Activated naive CD4-positive, alpha-beta T cell treated with Interleukin-2 at 50 U/mL for 16 hours (primary cell): Measurements from ENCODE around the gene DIDO1.
"Not testable (repeated sequence)": the region's sequence is repeated elsewhere in the genome, so short reads cannot be mapped to it uniquely, and the experiment has no call there.

Source experiments
- DNase-seq: peaks from one replicate; pipeline ENCODE4 v3.0.0-alpha.2; 2020

Gene DIDO1

GRCh38 chr20:62962221-62962879 lies 36.0 kb upstream of the DIDO1 start:
- no peak for DNase-seq

- DNase-seq, result no peak
Observed at GRCh38 chr20:62961799-62962198, 35.5 kb upstream of the DIDO1 start.

DNA sequence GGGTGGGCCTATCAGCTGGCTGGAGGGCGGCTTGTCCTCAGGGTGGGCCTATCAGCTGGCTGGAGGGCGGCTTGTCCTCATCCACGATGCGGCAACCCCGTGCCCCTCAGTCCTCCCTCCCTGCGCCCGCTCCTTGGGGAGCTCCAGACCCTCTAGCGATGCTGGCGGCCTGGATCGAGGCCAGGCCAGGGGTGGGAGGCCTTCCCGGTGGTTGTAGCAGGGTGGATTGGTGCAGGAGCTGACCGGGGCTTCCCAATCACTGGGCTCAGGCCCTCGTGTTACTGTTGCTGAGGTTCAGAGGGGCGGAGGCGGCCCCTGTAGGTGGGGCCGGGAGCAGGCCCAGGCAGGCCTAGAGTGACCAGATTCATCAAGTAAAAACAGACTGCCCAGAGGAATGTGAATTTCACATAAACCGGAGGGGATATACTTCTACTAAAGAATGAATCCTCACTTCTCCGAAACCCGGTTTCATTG lies 35.0 kb upstream of the DIDO1 start:
- DNase-seq, result no peak

GRCh38 chr20:62960446-62961309 lies 34.4 kb upstream of the DIDO1 start:
- DNase-seq, result not testable (repeated sequence)

DNA sequence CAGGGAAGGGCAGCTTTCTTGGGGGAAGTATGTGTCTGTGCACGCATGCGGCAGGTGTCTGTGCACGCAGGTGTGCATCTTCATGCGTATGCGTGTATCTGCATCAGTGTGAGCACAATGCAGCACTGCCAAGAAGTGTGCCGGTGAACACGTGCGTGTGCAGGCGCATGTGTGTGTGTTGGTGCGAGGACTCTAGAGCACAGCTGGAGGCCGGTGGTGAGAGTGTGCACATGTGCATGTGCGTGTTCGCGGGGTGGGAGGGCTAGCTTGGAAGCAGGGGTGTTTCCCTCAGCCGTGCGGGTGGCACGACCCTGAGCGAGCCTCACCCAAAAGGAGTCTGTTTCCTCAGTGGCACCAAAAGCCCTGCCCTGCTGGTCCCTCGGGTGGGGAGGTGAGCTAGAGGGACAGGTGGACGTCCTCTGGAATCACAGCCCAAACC lies 33.7 kb upstream of the DIDO1 start:
- DNase-seq, result no peak

DNA sequence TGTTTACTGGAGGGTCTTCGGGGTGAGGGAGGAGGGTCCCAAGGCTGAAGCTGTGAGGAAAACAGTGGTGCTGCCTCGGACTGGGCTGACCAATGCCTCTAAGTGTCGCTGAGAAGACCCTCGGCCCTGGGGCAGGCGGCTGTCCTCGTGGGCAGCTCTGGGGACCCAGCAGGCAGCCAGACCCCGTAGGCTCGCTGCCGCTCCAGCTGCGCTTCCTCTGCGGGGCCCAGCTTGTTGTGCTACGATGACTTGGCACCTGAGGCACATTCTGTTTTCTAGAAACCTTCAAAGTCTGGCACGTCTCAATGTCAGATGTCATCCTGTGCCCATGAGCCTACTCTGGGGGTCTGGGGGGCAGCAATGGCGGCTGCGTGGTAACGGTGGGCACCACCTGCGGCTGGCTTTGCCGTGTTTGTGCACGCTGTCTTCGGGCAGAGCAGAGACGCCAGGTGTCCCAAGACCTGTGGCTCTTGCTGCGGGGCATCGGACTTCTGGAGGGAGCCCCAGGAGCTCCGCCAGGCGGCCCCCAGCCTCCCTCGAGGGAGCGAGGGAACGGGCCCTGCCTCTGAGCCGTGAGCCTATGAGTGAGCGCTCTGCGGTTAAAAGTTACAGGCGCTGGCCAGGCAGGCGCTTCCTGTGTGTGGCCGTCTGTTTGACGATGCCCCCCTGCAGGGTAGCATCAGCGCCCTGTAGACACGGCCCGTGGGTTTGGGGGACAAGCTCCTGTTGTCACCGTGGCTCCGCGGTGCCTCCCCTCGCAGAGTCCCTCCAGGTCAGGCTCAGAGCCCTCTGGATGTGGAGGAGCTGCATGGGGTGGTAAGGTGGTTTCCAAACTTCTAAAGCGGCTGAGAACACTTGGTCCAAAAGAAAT lies 33.0 kb upstream of the DIDO1 start:
- no peak for DNase-seq

DNA sequence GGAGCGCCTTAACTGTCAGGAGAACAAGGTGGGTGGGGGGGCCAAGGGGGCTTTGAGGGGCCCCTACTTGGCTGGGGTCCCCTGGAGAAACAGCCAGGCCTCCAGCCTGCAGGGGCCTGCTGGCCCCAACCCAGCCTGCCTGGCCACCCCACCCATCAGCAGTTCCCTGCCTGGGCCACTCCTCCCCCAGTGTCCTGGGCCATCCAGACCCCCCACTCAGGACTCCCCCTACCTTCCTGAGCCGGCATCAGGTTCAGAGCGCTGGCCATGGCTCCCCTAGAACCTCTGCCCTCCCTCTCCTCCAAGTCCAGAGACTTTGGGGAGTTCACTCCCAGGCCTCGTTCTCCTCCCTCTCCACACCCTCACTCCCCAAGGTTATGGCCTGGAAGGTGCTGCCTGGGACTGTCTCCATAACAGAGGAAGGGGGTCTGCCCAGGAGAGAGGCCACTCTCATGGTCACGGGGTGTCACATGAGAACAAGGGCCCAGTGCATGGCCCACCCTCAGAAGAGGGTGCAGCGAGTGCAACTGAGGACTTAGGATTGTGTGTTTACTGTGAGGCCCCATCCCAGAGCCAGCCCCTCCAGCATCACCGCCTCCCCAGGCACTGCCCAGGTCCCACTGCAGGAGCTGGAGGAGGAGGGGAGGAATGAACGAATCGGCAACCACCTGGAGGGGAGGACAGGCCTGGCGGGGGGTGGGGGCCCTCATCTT lies 32.2 kb upstream of the DIDO1 start:
- DNase-seq, result no peak

- no peak for DNase-seq
Observed at GRCh38 chr20:62957136-62958117, 31.1 kb upstream of the DIDO1 start.

- DNase-seq, result no peak
Observed at GRCh38 chr20:62956387-62957135, 30.3 kb upstream of the DIDO1 start.

DNA sequence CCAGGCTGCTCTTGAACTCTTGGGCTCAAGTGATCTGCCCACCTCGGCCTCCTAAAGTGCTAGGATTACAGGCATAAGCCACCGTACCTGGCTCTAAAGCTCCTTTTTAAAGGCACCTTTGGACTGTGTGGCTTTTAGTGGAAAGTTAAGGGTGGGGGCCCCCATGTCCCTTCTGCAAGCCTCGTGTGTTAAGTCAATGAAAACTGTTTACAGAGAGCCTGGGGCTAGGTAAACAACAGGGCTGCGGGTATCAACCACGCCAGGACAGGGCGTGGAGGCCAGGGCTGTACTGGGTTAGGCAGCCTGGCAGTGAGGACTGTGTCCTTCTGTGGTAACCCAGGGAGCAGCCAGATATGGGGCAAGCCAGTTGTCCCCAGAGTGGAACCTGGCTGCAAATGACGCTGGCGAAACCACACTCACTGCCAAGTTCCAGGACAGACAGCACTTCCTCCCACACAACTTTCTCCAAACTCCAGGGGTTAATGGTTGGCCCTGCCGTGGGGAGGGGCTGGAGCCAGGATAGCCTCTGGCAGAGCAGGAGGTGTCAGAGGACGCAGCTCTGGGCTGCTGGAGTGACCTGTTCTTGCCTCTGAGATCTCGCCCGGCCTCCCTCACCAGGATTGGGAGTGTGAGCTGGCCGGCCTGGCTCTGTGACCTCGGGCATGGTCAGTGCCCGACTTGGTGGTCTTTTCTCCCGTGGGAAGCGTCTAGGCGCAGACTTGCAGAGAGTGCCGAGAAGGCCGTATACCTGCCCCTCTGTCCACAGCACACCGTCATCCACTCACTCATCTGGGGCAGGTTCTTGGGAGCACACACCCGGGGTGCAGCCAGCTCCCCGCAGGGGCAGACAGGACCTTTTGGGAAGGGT lies 29.4 kb upstream of the DIDO1 start:
- DNase-seq, result no peak

DNA sequence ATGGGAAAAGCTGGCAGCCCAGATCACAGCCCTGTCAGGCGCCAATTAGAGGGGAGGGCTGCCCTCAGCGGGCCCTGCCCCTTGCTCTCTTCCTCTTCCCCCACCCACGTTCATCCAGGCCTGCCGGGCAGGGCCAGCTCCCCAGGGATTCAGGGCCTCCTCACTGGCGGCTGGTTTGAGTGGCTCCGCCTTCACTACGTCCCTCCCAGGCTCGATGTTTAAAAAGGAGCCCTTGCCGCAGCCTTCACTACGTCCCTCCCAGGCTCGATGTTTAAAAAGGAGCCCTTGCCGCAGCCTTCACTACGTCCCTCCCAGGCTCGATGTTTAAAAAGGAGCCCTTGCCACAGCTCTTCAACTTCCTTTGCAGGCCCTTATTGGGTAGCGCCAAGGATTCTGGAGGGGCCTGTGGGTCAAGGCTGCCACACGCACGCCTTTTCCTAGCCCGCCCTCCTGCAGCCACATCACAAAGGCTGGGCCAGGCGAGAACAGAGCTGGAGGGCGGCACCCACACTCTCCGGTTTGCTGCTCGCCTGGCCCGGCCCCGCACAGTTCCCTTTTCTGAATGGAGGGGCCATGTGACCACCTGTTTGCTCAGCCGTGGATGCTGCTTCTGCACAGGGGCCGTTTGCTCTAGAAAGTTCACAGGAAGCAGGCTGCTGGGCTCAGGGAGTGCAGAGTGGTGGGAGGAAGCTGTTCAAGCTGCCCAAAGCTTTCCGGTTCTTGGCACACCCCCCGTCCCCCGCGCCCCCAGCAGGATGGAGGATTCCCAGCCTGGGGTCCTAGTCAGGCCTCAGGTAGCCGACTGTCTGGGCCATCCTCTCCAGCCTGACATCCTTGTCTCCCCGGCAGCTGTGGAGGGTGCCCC lies 27.8 kb upstream of the DIDO1 start:
- peak; percentile 55 for DNase-seq

GRCh38 chr20:62952968-62953838 lies 26.9 kb upstream of the DIDO1 start:
- no peak for DNase-seq

- DNase-seq, result peak; percentile 29
Observed at GRCh38 chr20:62952373-62952967, 26.2 kb upstream of the DIDO1 start, which contains the start of gene SLC17A9. SLC17A9 (plus strand) TSS chr20:62952709; CDS start chr20:62952831, 122 bp downstream.

- DNase-seq, result no peak
Observed at GRCh38 chr20:62951896-62952372, 25.6 kb upstream of the DIDO1 start.

GRCh38 chr20:62951143-62951895 lies 25.0 kb upstream of the DIDO1 start:
- no peak for DNase-seq

- no peak for DNase-seq
Observed at GRCh38 chr20:62950741-62951140, 24.4 kb upstream of the DIDO1 start.
